ENCODE measurements around the gene CHMP1B. TPM values are rescaled to one million over a fixed set of nuclear protein-coding genes. Genes with fewer than 3 reads are reported as not detected.
A peak's percentile ranks its signal among the peaks of the same experiment; 100 is the strongest.

Gene CHMP1B
- total RNA-seq, 4 donors from 2014 or later: 61.3 to 83.2 (median 76.5) TPM

DNA sequence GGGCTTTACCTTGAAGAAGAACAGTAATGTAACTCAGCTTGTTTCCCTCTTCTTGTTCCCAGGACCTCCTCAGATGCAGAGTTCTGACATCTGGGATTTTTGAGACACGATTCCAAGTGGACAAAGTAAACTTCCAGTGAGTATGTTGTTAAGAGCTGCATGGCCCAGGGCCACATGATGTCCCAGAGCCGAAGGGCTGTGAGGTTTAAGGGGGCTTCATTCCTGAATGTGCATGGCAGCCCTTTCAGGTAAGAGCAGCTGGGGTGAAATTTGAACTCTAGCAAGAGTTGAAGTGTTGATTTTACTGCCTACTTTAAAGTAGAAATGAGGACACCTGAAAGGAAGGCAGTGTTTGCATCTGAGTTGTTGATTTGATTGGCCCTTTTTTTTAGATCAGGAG lies 13.3 kb downstream of the CHMP1B start:
- H3K4me3 ChIP-seq (ENCODE audit: low read depth, poor library complexity, severe bottlenecking): no peak overlapping the region
- no peak for DNase-seq (ENCODE audit: low spot score in 2 of 2)
- WGBS, 2 donors: 69 to 83% methylated on average over 2 of the region's 2 CpGs
- no peak for TF ChIP-seq POLR2A (IDR thresholded peaks at IDR 0.05)
- TF ChIP-seq, protein P1, sequence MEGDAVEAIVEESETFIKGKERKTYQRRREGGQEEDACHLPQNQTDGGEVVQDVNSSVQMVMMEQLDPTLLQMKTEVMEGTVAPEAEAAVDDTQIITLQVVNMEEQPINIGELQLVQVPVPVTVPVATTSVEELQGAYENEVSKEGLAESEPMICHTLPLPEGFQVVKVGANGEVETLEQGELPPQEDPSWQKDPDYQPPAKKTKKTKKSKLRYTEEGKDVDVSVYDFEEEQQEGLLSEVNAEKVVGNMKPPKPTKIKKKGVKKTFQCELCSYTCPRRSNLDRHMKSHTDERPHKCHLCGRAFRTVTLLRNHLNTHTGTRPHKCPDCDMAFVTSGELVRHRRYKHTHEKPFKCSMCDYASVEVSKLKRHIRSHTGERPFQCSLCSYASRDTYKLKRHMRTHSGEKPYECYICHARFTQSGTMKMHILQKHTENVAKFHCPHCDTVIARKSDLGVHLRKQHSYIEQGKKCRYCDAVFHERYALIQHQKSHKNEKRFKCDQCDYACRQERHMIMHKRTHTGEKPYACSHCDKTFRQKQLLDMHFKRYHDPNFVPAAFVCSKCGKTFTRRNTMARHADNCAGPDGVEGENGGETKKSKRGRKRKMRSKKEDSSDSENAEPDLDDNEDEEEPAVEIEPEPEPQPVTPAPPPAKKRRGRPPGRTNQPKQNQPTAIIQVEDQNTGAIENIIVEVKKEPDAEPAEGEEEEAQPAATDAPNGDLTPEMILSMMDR (IDR thresholded peaks at IDR 0.05): no peak
- intact Hi-C loops (cut with DNase I; ENCODE audit: low total_unique reads): no loop called here

DNA sequence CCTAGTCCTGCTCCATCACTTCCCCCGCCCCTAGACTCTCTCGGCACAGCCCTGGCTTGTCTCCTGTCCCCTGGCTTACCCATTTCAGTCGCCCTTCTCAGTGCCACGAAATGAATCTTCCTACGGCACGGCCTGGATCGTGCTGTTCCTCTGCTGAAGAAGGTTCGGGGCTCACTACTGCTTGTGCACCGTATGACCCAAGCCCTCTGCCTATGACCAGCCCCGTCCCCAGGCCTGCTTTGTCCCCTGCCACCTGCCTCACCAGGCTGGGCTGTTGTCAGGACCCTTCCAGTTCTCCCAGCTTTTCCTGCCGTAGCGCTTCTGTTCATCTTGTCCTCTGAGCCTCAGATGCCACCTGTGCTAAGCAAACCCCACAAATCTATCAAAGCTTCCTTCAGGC lies 13.9 kb downstream of the CHMP1B start:
- no peak overlapping the region for H3K4me3 ChIP-seq (ENCODE audit: low read depth, poor library complexity, severe bottlenecking)
- intact Hi-C loops (cut with DNase I; ENCODE audit: low total_unique reads): no loop called here
- 93% methylated on average over 11 to 12 of the region's 12 CpGs for WGBS, 2 donors
- peak in 1 of 2 donors; percentile 74 for DNase-seq (ENCODE audit: low spot score in 2 of 2)
- TF ChIP-seq, protein P1 (IDR thresholded peaks at IDR 0.05): no peak
- TF ChIP-seq POLR2A (IDR thresholded peaks at IDR 0.05): no peak

DNA sequence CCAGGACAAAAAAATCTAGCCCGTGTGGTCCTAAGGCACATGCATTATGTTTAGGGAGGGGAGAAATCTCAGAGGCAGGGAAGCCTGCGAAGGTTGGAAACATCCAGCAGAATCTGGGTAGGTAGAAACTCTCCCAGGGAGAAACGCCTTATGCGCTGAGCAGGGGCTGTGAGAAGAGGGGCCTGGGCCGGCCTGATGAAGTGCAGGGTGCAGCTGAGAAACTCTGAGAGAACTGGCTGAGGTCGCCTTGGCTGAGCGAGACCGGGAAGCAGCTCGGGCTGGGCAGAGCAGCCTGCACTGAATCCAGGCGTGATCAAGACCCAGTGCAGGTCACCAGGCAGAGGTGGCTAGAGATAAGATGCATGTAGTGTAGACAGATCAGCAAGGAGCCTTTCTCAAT lies 15.1 kb downstream of the CHMP1B start:
- TF ChIP-seq POLR2A (IDR thresholded peaks at IDR 0.05): no peak
- 84 to 91% methylated on average over 10 of the region's 10 CpGs for WGBS, 2 donors
- intact Hi-C loops (cut with DNase I; ENCODE audit: low total_unique reads): no loop called here
- DNase-seq (ENCODE audit: low spot score in 2 of 2): peak in 1 of 2 donors; percentile 60
- H3K4me3 ChIP-seq (ENCODE audit: low read depth, poor library complexity, severe bottlenecking): no peak overlapping the region

DNA sequence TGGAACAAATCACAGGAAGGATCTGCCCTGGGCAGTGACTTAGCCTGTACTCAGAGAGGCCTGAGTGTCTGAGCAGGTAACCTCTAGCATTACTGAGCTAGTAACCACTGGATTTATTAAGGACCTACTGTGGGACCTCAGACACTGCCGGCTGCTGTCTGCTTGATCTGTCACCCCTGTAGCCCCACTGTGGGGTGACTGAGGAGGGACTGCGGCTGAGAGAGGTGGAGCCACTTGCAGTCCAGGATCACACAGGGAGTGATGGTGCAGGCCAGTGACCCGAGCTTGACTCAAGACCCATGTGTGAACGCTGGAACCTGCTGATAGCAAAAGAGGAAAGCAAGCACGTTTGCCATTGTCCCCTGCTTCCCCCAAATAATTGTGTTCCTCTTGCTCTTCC lies 15.6 kb downstream of the CHMP1B start:
- H3K4me3 ChIP-seq (ENCODE audit: low read depth, poor library complexity, severe bottlenecking): no peak overlapping the region
- intact Hi-C loops (cut with DNase I; ENCODE audit: low total_unique reads): no loop called here
- WGBS, 2 donors: 69 to 84% methylated on average over 5 of the region's 5 CpGs
- peak in 1 of 2 donors; percentile 25 for DNase-seq (ENCODE audit: low spot score in 2 of 2)
- TF ChIP-seq POLR2A (IDR thresholded peaks at IDR 0.05): no peak
- TF ChIP-seq, protein P1 (IDR thresholded peaks at IDR 0.05): no peak

DNA sequence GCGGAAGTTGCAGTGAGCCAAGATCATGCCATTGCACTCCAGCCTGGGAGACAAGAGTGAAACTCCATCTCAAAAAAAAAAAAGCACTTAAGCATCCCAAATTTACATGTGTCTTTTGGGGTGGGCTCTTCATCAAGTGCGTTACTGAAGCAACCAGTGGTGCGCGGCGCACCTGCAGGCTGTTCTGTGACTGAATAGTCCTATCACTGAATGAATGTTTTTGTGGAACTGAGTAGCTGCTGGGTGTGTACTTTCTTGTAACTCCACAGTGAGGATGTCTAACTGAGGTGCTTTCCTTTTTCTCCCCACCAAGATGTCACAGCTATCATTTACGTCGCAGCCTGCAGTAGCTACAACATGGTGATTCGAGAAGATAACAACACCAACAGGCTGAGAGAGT lies 17.0 kb downstream of the CHMP1B start:
- DNase-seq (ENCODE audit: low spot score in 2 of 2): peak in 1 of 2 donors; percentile 23
- 96 to 97% methylated on average over 8 of the region's 8 CpGs for WGBS, 2 donors
- intact Hi-C loops (cut with DNase I; ENCODE audit: low total_unique reads): no loop called here
- TF ChIP-seq, protein P1 (IDR thresholded peaks at IDR 0.05): no peak
- no peak for TF ChIP-seq POLR2A (IDR thresholded peaks at IDR 0.05)
- no peak overlapping the region for H3K4me3 ChIP-seq (ENCODE audit: low read depth, poor library complexity, severe bottlenecking)

DNA sequence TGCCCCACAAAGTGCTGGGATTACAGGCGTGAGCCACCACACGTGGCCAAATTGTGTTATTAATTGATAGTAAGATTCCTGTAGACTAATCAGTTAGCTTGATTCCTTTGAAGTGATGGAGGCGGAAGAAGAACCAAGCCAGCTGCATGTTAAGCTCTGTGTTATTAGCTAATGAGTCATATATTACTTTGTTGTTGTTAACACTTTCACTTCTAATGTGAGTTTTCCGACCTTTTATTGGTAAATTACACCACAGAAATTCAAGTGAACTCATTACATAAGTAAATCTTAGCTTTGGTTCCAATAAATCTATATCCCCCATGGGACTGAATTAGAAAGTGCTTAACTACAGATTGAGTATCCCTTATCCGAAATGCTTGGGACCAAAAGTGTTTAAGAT lies 20.3 kb downstream of the CHMP1B start:
- no peak overlapping the region for H3K4me3 ChIP-seq (ENCODE audit: low read depth, poor library complexity, severe bottlenecking)
- intact Hi-C loops (cut with DNase I; ENCODE audit: low total_unique reads): no loop called here
- 39 to 63% methylated on average over 5 of the region's 5 CpGs for WGBS, 2 donors
- no peak for DNase-seq (ENCODE audit: low spot score in 2 of 2)
- TF ChIP-seq, protein P1 (IDR thresholded peaks at IDR 0.05): no peak
- TF ChIP-seq POLR2A (IDR thresholded peaks at IDR 0.05): no peak
